Motor neuron (in vitro differentiated cells): ENCODE results near the gene BCL7C. TPM values are rescaled to one million over a fixed set of nuclear protein-coding genes. Genes with fewer than 3 reads are reported as not detected.
"Not testable (repeated sequence)": the region's sequence is repeated elsewhere in the genome, so short reads cannot be mapped to it uniquely, and the experiment has no call there.

ENCODE experiments used
- ATAC-seq, 8 experiments: fragments of 200-7000 bp; cut with Tn5 transposase; replicated peaks in 6 of 8; 2 replicates each; pipeline ENCODE4 v1.8.0; 2021; ENCODE audit warnings: mild to moderate bottlenecking in 8 of 8, moderate library complexity in 8 of 8
- H3K27ac ChIP-seq, 2 donors: fragments of 250-450 bp; sonication (Bioruptor Pico); 2 replicates each; pipeline ENCODE4 v1.9.0; 2021; ENCODE audit warnings: antibody characterized with exemption in 2 of 2, mild to moderate bottlenecking in 2 of 2, moderate library complexity in 1 of 2
- H3K4me1 ChIP-seq, 2 donors: fragments of 250-450 bp; sonication (Bioruptor Pico); replicated peaks in 1 of 2; 2 replicates each; pipeline ENCODE4 v1.6.1; 2021; ENCODE audit warnings: antibody characterized with exemption in 2 of 2, mild to moderate bottlenecking in 2 of 2, moderate library complexity in 1 of 2
- H3K4me3 ChIP-seq, 5 donors: fragments of 250-450 bp; sonication (Bioruptor Pico); 2 replicates each; pipeline ENCODE4 v1.9.0; 2021; ENCODE audit warnings: antibody characterized with exemption in 5 of 5, mild to moderate bottlenecking in 5 of 5, moderate library complexity in 4 of 5
- WGBS, 10 experiments: fragments of 450-650 bp; shearing (Covaris generic); methylation state at CpG; one replicate each; pipeline ENCODE4 v1.0.0; 2022; 5-methylcytosine and 5-hydroxymethylcytosine counted together
- in situ Hi-C, 9 experiments: fragments of 400-800 bp; cut with MboI; loops; one replicate each; pipeline ENCODE4 v1.15.0; 2021; ENCODE audit warnings: low sequenced_read_pairs in 9 of 9, low pct_unique_long_range_greater_than_20kb in 2 of 9; ENCODE audit not compliant: unreplicated experiment in 9 of 9
- total RNA-seq, 8 experiments: library from RNA; unstranded; fragments of 300-600 nt; gene quantifications; 2 replicates each; pipeline versions ENCODE4 v1.2.3 to v1.2.4, GENCODE V29; 2022

The BCL7C gene
- total RNA-seq, 8 experiments from 2014 or later = 16.7 to 40.3 (median 20.5) TPM

DNA sequence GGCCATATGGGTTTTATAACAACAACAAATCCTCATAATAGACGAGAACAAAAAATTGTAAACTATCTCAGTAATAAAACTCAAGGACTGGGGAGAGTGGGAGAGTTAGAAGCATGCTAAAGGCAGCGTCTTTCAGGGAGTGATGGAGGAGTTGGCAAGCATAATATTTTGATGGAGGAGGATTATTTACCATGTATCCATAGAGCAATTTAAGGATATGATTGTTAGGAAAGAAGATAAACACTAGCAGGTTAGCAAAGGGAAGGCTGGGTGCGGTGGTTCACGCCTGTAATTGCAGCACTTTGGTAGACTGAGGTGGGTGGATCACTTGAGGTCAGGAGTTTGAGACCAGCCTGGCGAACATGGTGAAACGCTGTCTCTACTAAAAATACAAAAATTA, 27.8 kb downstream of the BCL7C start:
- Histone ChIP-seq H3K4me1 (no peaks in the 10 kb centered on the region), H3K4me3 (no peak overlapping the region), H3K27ac (no peak overlapping the region)
- ATAC-seq = no peak
- in situ Hi-C loops = no loop called here
- 42 to 100% (median 88%) methylated on average over 1 to 6 of the region's 6 CpGs; no CpG with 5 or more reads in 3 of the 10 experiments for WGBS, 10 experiments

DNA sequence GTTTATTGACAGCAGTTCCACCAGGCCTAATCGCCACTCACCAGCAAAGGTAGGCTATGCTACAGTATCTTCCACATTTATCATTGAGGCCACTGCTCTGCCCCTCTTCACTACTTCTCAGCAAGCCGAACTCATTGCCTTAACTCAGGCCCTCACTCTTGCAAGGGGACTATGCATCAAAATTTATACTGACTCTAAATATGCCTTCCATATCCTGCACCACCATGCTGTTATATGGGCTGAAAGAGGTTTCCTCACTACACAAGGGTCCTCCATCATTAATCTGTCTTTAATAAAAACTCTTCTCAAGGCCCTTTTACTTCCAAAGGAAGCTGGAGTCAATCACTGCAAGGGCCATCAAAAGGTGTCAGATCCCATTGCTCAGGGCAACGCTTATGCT, 30.7 kb downstream of the BCL7C start:
- H3K4me3 ChIP-seq, in situ Hi-C loops, ATAC-seq, H3K27ac ChIP-seq, H3K4me1 ChIP-seq: not testable (repeated sequence)
- 50 to 100% (median 100%) methylated on average over 1 to 2 of the region's 3 CpGs; no CpG with 5 or more reads in 3 of the 10 experiments for WGBS, 10 experiments

DNA sequence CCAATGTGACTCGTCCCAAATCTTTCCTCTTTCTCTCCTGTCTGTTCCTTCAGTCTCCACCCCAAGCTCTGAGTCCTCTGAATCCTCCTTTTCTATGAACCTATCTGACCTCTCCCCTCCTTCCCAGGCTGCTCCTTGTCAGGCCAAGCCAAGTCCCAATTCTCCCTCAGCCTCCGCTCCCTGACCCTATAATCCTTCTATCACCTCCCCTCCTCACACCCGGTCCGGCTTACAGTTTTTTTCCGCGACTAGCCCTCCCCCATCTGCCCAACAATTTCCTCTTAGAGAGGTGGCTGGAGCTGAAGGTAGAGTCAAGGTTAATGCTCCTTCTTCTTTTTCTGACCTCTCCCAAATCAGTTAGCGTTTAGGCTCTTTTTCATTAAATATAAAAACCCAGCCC, 33.1 kb downstream of the BCL7C start:
- H3K27ac ChIP-seq, H3K4me3 ChIP-seq, in situ Hi-C loops, H3K4me1 ChIP-seq, ATAC-seq: not testable (repeated sequence)
- 44 to 100% (median 88%) methylated on average over 1 to 7 of the region's 7 CpGs; no CpG with 5 or more reads in 1 of the 10 experiments for WGBS, 10 experiments

DNA sequence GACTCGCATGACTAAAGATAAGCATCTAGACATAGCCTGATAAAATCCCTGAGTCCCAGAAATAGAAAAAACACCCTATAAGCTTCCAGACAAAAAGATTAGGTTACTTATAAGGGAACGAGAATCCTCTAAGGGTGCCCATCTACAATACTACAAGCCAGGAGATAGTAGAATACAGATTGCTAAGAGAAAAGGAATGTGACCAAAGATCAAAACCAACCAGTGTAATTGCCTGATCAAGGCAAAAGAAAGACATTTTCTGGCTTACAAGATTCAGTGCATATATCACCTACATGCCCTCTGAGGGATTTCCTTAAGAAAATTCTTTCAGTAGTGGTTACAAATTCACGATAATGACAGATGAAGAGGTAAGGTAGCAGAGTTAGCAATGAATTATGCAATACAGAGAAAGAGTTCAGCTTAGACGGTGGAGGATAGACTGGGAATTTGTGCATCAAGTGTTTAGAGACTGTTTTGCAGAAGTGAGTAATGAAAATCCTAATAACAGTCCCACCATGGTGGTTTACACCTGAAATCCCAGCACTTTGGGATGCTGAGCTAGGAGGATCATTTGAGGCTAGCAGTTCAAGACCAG, 35.0 kb downstream of the BCL7C start:
- no peak for ATAC-seq
- WGBS, 10 experiments = 64 to 100% (median 89%) methylated on average over 1 to 4 of the region's 4 CpGs; no CpG with 5 or more reads in 1 of the 10 experiments
- in situ Hi-C loops = no loop called here

DNA sequence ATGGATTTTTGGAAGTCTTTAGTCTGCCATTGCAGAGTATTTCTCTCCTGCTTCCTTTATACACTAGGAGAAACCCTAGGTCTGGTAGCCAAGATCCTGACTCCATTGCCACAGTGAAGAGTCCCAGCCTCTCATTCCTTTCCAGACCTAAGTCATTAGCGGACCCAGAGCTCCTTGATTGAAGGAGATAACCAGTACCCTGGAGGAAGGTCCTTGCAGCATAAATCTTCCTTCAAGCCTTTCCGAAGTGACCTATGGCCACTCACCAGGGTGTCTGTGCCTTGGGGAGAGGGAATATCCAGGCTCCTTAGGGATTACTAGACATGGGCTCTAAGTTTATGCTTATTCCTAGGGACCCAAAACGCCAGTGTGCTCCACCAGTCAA, 35.8 kb downstream of the BCL7C start:
- Histone ChIP-seq H3K4me1 (no peaks in the 10 kb centered on the region), H3K4me3 (no peak overlapping the region), H3K27ac (no peak overlapping the region)
- no peak for ATAC-seq
- in situ Hi-C loops = no loop called here
- WGBS, 10 experiments = 71 to 100% (median 90%) methylated on average over 1 to 3 of the region's 3 CpGs; no CpG with 5 or more reads in 1 of the 10 experiments

More for the DNA sequence above, 35.0 kb downstream of the BCL7C start:
- H3K4me1 ChIP-seq = no peaks in the 10 kb centered on the region
- H3K27ac ChIP-seq = no peak overlapping the region
- no peak overlapping the region for H3K4me3 ChIP-seq

DNA sequence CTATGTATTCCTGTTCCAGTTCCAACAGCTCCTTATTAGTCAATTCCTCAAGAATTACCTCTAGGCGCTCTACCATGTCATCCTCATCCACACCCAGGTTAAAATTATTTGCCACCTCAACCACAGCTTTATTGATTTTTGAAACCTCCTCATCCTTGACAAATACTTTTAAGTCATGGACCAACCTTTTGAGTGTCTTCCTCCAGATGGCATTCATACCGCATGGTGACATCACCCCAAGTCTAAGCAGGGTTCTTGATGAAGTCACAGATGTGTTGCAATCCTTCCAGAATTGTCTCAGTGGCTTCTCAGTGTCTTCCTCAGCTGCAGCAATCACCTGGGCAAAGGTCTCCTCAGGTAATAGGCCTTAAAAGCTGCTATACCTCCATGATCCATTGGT, 40.1 kb downstream of the BCL7C start:
- in situ Hi-C loops = no loop called here
- no peak for ATAC-seq
- no peak overlapping the region for H3K27ac ChIP-seq
- H3K4me1 ChIP-seq = no peaks in the 10 kb centered on the region
- H3K4me3 ChIP-seq = no peak overlapping the region
- WGBS, 10 experiments = 88 to 100% (median 100%) methylated on average over 1 to 2 of the region's 2 CpGs; no CpG with 5 or more reads in 1 of the 10 experiments

DNA sequence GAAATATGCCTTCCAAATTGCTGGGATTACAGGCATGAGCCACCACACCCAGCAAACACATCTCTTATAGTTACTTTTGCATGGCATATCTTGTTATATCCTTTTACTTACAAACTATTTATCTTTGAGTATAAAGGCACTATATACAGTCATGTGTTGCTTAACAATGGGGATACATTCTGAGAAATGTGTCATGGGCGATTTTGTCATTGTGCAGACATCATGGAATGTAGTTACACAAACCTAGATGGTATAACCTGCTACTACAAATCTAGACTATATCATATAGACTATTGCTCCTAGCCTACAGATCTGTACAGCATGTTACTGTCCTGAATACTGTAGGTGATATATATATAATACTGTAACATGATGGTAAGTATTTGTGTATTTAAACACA, 43.6 kb downstream of the BCL7C start:
- no peaks in the 10 kb centered on the region for H3K4me1 ChIP-seq
- no peak overlapping the region for H3K4me3 ChIP-seq
- no peak overlapping the region for H3K27ac ChIP-seq
- no peak for ATAC-seq
- 0 to 40% (median 33%) methylated on average over 1 of the region's 1 CpG; no CpG with 5 or more reads in 4 of the 10 experiments for WGBS, 10 experiments
- in situ Hi-C loops = no loop called here

DNA sequence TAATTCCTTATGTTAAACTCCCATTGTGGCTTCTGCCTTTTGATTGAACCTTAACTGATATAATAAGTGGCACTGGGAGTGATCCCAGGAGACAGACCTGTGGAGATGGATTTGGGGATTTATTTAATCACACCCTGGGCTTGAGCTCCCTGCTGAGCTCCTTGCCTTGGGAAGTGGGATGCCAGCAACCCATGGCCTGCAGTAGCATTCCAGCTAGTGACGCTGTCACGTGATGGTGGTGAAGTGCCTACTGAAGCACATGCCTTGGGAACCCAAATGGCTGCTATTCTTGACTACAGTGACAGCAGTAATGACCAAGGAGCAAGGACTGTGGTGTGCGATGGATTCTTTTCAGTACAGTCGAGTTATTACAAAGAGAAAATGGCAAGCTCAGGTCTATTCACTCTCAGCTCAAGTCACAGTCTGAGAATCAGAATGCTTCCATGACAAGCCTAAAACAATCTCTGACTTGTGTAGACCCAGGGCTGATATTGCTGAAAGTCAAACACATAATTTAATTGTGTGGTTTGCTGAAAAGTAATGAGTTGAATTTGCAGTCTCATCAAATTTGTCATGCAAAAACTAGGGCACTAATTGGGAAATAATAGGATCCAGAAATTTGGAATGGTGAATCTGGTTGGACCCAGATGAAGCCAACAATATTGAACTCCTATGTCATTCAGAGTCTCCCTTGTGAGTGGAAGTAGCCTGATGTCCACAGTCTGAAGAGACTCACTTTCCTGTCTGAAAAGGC, 47.1 kb downstream of the BCL7C start:
- WGBS, 10 experiments = 0 to 100% (median 72%) methylated on average over 1 to 4 of the region's 4 CpGs; no CpG with 5 or more reads in 5 of the 10 experiments
- H3K4me3 ChIP-seq = no peak overlapping the region
- in situ Hi-C loops = loop anchor here in 2 of 9 experiments (5.0 to 10.0 kb wide), 2 partner anchors 68 to 70 kb away; no protein-coding TSS in a partner anchor
- no peak for ATAC-seq
- H3K27ac ChIP-seq = no peak overlapping the region
- no peaks in the 10 kb centered on the region for H3K4me1 ChIP-seq

DNA sequence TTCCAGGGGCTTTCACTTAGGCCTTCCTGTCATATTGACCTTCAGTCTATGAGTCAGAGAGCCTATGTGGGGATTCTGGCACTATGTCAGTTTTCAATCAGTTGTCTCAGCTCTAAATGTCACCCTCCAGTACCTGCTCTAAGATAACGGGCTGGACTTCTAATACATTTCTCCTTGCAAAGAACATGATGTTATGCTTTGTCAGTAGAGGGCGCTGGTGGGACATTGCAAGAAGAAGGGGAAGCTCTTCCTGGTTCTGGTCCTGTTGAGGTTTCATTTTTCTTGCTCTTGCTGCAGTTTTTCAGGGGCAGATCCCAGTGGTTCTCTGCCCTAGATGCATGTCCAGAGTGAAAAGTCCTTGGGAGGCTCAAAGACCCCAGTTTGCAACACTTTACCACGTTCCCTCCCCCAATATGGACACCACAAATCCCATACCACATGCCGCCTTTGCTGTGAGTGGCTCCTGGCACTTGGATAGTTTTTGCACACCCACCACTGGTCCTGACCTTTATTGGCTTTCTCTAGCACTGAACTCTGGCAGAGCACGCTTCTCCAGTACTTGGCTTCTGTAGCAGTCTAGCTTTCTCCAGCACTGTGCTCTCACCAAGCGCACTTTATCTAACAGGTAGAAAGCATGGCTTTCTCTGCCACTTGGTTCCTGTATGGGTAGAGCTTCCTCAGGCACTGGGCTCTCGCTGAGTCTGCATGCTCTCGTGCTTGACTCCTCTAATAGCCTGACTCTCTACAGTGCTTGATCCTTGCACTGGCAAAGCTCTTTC, 49.0 kb downstream of the BCL7C start:
- ATAC-seq = peak in 7 of 8 experiments; percentile 18 to 97 (median 43)
- in situ Hi-C loops = loop anchor here in 2 of 9 experiments (5.0 to 10.0 kb wide), 2 partner anchors 70 to 72 kb away; no protein-coding TSS in a partner anchor
- Histone ChIP-seq H3K4me1 (no peaks in the 10 kb centered on the region), H3K4me3 (no peak overlapping the region), H3K27ac (no peak overlapping the region)
- WGBS, 10 experiments = 0 to 83% (median 37%) methylated on average over 1 to 6 of the region's 8 CpGs; no CpG with 5 or more reads in 2 of the 10 experiments

DNA sequence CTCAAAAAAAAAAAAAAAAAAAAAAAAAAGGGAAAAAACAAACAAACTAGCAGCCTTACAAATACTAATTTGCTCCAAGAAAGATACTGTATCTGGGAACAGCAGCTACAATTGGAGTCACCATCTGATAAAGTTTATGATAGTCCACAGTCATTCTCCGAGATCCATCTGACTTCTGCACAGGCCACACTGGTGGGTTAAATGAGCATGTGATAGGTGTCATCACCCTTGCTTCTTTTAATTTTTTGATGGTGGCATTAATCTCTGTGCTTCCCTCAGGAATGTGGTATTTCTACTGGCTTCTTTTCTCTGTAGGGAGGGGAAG, 49.6 kb downstream of the BCL7C start:
- 67 to 91% (median 83%) methylated on average over 1 of the region's 1 CpG; no CpG with 5 or more reads in 5 of the 10 experiments for WGBS, 10 experiments
- peak in 2 of 8 experiments; percentile 13 to 24 for ATAC-seq
- H3K4me3 ChIP-seq = no peak overlapping the region
- H3K27ac ChIP-seq = no peak overlapping the region
- no peaks in the 10 kb centered on the region for H3K4me1 ChIP-seq
- in situ Hi-C loops = loop anchor here in 1 of 9 experiments (10.0 kb wide), 1 partner anchor 70 kb away; no protein-coding TSS in a partner anchor

DNA sequence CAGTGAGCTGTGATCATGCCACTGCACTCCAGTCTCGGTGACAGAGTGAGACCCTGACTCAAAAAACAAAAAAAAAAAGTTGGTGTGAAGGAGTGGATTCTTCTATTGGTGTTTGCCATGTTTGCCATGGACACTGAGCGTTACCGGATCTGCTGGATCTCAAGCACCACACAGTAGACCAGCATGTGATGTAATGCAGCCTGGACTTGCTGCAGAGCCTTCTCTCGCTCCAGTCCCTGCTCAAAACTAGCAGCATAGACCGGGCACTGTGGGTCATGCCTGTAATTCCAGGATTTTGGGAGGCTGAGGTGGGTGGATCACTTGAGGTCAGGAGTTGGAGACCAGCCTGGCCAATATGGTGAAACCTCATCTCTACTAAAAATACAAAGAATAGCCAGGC, 50.4 kb downstream of the BCL7C start:
- H3K27ac ChIP-seq = no peak overlapping the region
- ATAC-seq = no peak
- in situ Hi-C loops = loop anchor here in 1 of 9 experiments (10.0 kb wide), 1 partner anchor 71 kb away; no protein-coding TSS in a partner anchor
- WGBS, 10 experiments = 67 to 100% (median 90%) methylated on average over 1 to 5 of the region's 5 CpGs; no CpG with 5 or more reads in 3 of the 10 experiments
- H3K4me3 ChIP-seq = no peak overlapping the region
- H3K4me1 ChIP-seq = no peaks in the 10 kb centered on the region

DNA sequence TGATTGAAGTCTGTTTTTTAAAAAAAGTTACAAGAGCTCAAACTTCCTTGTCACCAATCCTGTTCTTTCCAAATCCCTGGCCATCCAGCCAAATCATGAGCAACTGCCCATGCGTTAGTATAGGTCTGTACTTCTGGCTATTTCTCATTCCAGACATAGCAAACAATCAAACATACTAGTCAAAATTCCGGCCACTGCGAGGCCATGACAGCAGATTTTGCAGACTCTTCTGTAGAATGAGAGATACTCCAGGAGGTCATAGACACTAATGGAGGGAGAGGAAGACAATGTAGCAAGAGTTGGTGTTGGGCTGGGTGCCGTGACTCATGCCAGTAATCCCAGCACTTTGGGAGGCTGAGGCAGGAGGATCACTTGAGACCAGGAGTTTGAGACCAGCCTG, 50.9 kb downstream of the BCL7C start:
- in situ Hi-C loops = loop anchor here in 1 of 9 experiments (10.0 kb wide), 1 partner anchor 72 kb away; no protein-coding TSS in a partner anchor
- 55 to 100% (median 89%) methylated on average over 1 to 4 of the region's 4 CpGs; no CpG with 5 or more reads in 1 of the 10 experiments for WGBS, 10 experiments
- no peak overlapping the region for H3K4me3 ChIP-seq
- no peaks in the 10 kb centered on the region for H3K4me1 ChIP-seq
- H3K27ac ChIP-seq = no peak overlapping the region
- no peak for ATAC-seq
